ENCODE data around the gene PLBD2.

Gene PLBD2

GRCh38 chr12:113358381-113359132, at the start of gene PLBD2:
TSS of gene PLBD2 (plus strand) at chr12:113358587. CDS start at chr12:113358601, 14 bp downstream.
- DNase-seq (ENCODE audit: low read depth in 2 of 2) = peak; percentile 90 to 93

- DNase-seq (ENCODE audit: low read depth in 2 of 2) = no peak
Observed at GRCh38 chr12:113310489-113310888, 47.9 kb upstream of the PLBD2 start.

- DNase-seq (ENCODE audit: low read depth in 2 of 2) = no peak
Observed at GRCh38 chr12:113314121-113314529, 44.3 kb upstream of the PLBD2 start.

GRCh38 chr12:113315358-113315757, 43.0 kb upstream of the PLBD2 start:
- no peak for DNase-seq (ENCODE audit: low read depth in 2 of 2)

- DNase-seq (ENCODE audit: low read depth in 2 of 2) = no peak
Observed at GRCh38 chr12:113316155-113316554, 42.2 kb upstream of the PLBD2 start.

GRCh38 chr12:113317122-113317521, 41.3 kb upstream of the PLBD2 start:
- DNase-seq (ENCODE audit: low read depth in 2 of 2) = no peak

- DNase-seq (ENCODE audit: low read depth in 2 of 2) = no peak
Observed at GRCh38 chr12:113318046-113318656, 40.2 kb upstream of the PLBD2 start.

- DNase-seq (ENCODE audit: low read depth in 2 of 2) = no peak
Observed at GRCh38 chr12:113318900-113319628, 39.3 kb upstream of the PLBD2 start.

- no peak for DNase-seq (ENCODE audit: low read depth in 2 of 2)
Observed at GRCh38 chr12:113320401-113320800, 38.0 kb upstream of the PLBD2 start.

- no peak for DNase-seq (ENCODE audit: low read depth in 2 of 2)
Observed at GRCh38 chr12:113322343-113322742, 36.0 kb upstream of the PLBD2 start.

- no peak for DNase-seq (ENCODE audit: low read depth in 2 of 2)
Observed at GRCh38 chr12:113325916-113326315, 32.5 kb upstream of the PLBD2 start.

- DNase-seq (ENCODE audit: low read depth in 2 of 2) = no peak
Observed at GRCh38 chr12:113326775-113327395, 31.5 kb upstream of the PLBD2 start.

GRCh38 chr12:113328368-113328889, 30.0 kb upstream of the PLBD2 start:
- DNase-seq (ENCODE audit: low read depth in 2 of 2) = no peak

- no peak for DNase-seq (ENCODE audit: low read depth in 2 of 2)
Observed at GRCh38 chr12:113329022-113329790, 29.2 kb upstream of the PLBD2 start.

- DNase-seq (ENCODE audit: low read depth in 2 of 2) = no peak
Observed at GRCh38 chr12:113329791-113330417, 28.5 kb upstream of the PLBD2 start.

- DNase-seq (ENCODE audit: low read depth in 2 of 2) = no peak
Observed at GRCh38 chr12:113330505-113330904, 27.9 kb upstream of the PLBD2 start.

GRCh38 chr12:113332688-113333417, 25.5 kb upstream of the PLBD2 start:
- no peak for DNase-seq (ENCODE audit: low read depth in 2 of 2)

- DNase-seq (ENCODE audit: low read depth in 2 of 2) = no peak
Observed at GRCh38 chr12:113333418-113333750, 25.0 kb upstream of the PLBD2 start.

- DNase-seq (ENCODE audit: low read depth in 2 of 2) = no peak
Observed at GRCh38 chr12:113333877-113334785, 24.3 kb upstream of the PLBD2 start.
